Kidney (tissue), 14 donors: ENCODE results near the gene FGFR2. TPM values are rescaled to one million over a fixed set of nuclear protein-coding genes. Genes with fewer than 3 reads are reported as not detected.

ENCODE experiments used
- DNase-seq, 5 donors: peaks; one replicate each; pipeline ENCODE4 v3.0.0-alpha.2; 2013 to 2020
- FAIRE-seq: peaks from 2 replicates; lab custom pipeline; 2012; peaks lifted over from hg19 to GRCh38; lab: Jason Lieb, UNC
- H3K27ac ChIP-seq, 2 donors: one replicate each; pipeline ENCODE4 v1.7.0; 2013; ENCODE audit warnings: low read depth in 2 of 2, low read length in 2 of 2, inconsistent platforms in 1 of 2
- H3K27me3 ChIP-seq: one replicate; pipeline ENCODE4 v1.7.1; 2013; ENCODE audit warnings: low read length, inconsistent platforms; ENCODE audit not compliant: control insufficient read depth, insufficient read depth
- H3K36me3 ChIP-seq, 3 donors: one replicate each; pipeline versions ENCODE4 v1.7.0 to v1.7.1; 2013; ENCODE audit warnings: low read length in 3 of 3, control low read depth in 1 of 3, inconsistent platforms in 1 of 3; ENCODE audit not compliant: insufficient read depth in 3 of 3, control insufficient read depth in 2 of 3
- H3K4me1 ChIP-seq, 3 donors: one replicate each; pipeline versions ENCODE4 v1.7.0 to v1.7.1; 2013; ENCODE audit warnings: low read length in 3 of 3, inconsistent platforms in 1 of 3, low read depth in 1 of 3; ENCODE audit not compliant: control insufficient read depth in 2 of 3, insufficient read depth in 2 of 3
- H3K4me3 ChIP-seq, 3 donors: one replicate each; pipeline versions ENCODE4 v1.7.0 to v1.8.1; 2013; ENCODE audit warnings: low read length in 3 of 3, control low read depth in 1 of 3, inconsistent platforms in 1 of 3
- H3K9ac ChIP-seq, 3 donors: one replicate each; pipeline versions ENCODE4 v1.7.0 to v1.7.1; 2013; ENCODE audit warnings: low read length in 3 of 3, control low read depth in 1 of 3, inconsistent platforms in 1 of 3
- H3K9me3 ChIP-seq, 3 donors: one replicate each; pipeline versions ENCODE4 v1.7.0 to v1.7.1; 2013; ENCODE audit warnings: low read length in 3 of 3, control low read depth in 1 of 3, inconsistent platforms in 1 of 3; ENCODE audit not compliant: control insufficient read depth in 2 of 3, insufficient read depth in 1 of 3
- intact Hi-C: fragments of 100-400 bp; cut with DNase I; formaldehyde crosslinking; loops from one replicate; pipeline ENCODE4 v1.11.1; 2022
- polyA plus RNA-seq: library from polyadenylated mRNA; stranded (reverse); fragments of 350-450 nt; fragmentation: Illumina TruSeq; extraction: RNeasy Lipid Tissue Mini Kit (QIAGEN cat#74804); gene quantifications from one replicate; pipeline ENCODE4 v1.2.3, GENCODE V29; 2014; ENCODE audit warnings: low read depth, low replicate concordance; ENCODE audit not compliant: insufficient read depth
- total RNA-seq: library from RNA; stranded (reverse); fragmentation: NEBNext Ultra II Directional; extraction: Animal tissue kit (Norgen Biotek cat#: 25700); gene quantifications from one replicate; pipeline ENCODE4 v1.2.1, GENCODE V29; 2021
- TF ChIP-seq, protein P1 (sequence below): IDR thresholded peaks from 3 replicates; pipeline ENCODE4 v1.5.1; 2012; ENCODE audit warnings: mild to moderate bottlenecking, moderate library complexity, borderline replicate concordance; ENCODE audit not compliant: insufficient read depth; ENCODE audit errors: extremely low read depth
- donor health status: control.
- donor health status: control.
- donor health status: control.
- donor health status: control.
- donor health status: control.
- donor health status: DM: yes; HTN: yes; CAD: no.
- donor health status: Normal renal cell carcinoma (clear cell type).

FGFR2 gene
- total and polyA plus RNA-seq, 2 donors from 2014 or later: 20.2 to 59.4 TPM

- H3K9ac ChIP-seq: no peak overlapping the region
- no peaks in the 10 kb centered on the region for H3K27me3 ChIP-seq
- intact Hi-C loops: no loop called here
- DNase-seq (no peak), FAIRE-seq (no peak)
- no peak overlapping the region for H3K27ac ChIP-seq
- no peaks in the 10 kb centered on the region for H3K4me1 ChIP-seq
- H3K36me3 ChIP-seq: no peaks in the 10 kb centered on the region
- H3K4me3 ChIP-seq: no peak overlapping the region
- H3K9me3 ChIP-seq: no peaks in the 10 kb centered on the region
- TF ChIP-seq, protein P1, sequence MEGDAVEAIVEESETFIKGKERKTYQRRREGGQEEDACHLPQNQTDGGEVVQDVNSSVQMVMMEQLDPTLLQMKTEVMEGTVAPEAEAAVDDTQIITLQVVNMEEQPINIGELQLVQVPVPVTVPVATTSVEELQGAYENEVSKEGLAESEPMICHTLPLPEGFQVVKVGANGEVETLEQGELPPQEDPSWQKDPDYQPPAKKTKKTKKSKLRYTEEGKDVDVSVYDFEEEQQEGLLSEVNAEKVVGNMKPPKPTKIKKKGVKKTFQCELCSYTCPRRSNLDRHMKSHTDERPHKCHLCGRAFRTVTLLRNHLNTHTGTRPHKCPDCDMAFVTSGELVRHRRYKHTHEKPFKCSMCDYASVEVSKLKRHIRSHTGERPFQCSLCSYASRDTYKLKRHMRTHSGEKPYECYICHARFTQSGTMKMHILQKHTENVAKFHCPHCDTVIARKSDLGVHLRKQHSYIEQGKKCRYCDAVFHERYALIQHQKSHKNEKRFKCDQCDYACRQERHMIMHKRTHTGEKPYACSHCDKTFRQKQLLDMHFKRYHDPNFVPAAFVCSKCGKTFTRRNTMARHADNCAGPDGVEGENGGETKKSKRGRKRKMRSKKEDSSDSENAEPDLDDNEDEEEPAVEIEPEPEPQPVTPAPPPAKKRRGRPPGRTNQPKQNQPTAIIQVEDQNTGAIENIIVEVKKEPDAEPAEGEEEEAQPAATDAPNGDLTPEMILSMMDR: no peak
Measured at GRCh38 chr10:121462955-121463354, 135.3 kb downstream of the FGFR2 start.

DNA sequence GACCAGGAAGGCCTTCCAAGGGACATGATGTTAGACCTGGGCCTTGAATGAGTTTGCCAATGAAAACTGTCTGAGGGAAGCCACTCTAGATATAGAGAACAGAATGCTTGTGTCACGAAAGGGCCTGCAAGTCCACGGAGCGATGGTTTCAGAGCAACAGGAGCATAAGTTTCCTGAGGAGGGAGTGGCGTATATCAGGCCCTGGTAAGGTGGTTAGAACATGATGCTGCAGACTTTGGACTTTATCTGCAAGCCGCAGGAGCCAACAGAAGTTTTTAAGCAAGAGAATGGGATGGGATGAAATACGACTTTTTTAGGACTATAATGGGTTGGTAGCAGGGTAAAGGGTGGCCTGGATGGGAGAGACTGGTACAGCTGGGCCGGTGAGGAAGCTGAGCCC is 136.0 kb downstream of the FGFR2 start:
- peak in 1 of 5 donors; percentile 12 for DNase-seq
- H3K9me3 ChIP-seq: no peaks in the 10 kb centered on the region
- no peak for FAIRE-seq
- no peaks in the 10 kb centered on the region for H3K27me3 ChIP-seq
- H3K36me3 ChIP-seq: no peaks in the 10 kb centered on the region
- H3K4me3 ChIP-seq: no peak overlapping the region
- TF ChIP-seq, protein P1: no peak
- intact Hi-C loops: no loop called here
- H3K4me1 ChIP-seq: no peaks in the 10 kb centered on the region
- no peak overlapping the region for H3K27ac ChIP-seq
- H3K9ac ChIP-seq: no peak overlapping the region

- Histone ChIP-seq H3K9me3 (no peaks in the 10 kb centered on the region), H3K4me1 (no peaks in the 10 kb centered on the region), H3K36me3 (no peaks in the 10 kb centered on the region), H3K4me3 (no peak overlapping the region), H3K9ac (no peak overlapping the region), H3K27ac (no peak overlapping the region), H3K27me3 (no peaks in the 10 kb centered on the region)
- intact Hi-C loops: no loop called here
- FAIRE-seq (no peak), DNase-seq (no peak)
- TF ChIP-seq, protein P1: no peak
Measured at GRCh38 chr10:121461307-121461706, 136.9 kb downstream of the FGFR2 start.

GRCh38 chr10:121460733-121461132 is 137.5 kb downstream of the FGFR2 start:
- intact Hi-C loops: no loop called here
- Histone ChIP-seq H3K4me3 (no peak overlapping the region), H3K4me1 (no peaks in the 10 kb centered on the region), H3K27ac (no peak overlapping the region), H3K36me3 (no peaks in the 10 kb centered on the region), H3K9me3 (no peaks in the 10 kb centered on the region), H3K27me3 (no peaks in the 10 kb centered on the region), H3K9ac (no peak overlapping the region)
- TF ChIP-seq, protein P1: no peak
- DNase-seq (no peak), FAIRE-seq (no peak)
